GM18498 (cell line): Measurements from ENCODE around the gene TAF10.

Experiments used
- ATAC-seq: cut with Tn5 transposase; IDR thresholded peaks from one replicate; pipeline ENCODE4 v1.9.1; 2021; ENCODE audit warnings: mild to moderate bottlenecking, moderate library complexity; ENCODE audit not compliant: unreplicated experiment

The TAF10 gene

DNA sequence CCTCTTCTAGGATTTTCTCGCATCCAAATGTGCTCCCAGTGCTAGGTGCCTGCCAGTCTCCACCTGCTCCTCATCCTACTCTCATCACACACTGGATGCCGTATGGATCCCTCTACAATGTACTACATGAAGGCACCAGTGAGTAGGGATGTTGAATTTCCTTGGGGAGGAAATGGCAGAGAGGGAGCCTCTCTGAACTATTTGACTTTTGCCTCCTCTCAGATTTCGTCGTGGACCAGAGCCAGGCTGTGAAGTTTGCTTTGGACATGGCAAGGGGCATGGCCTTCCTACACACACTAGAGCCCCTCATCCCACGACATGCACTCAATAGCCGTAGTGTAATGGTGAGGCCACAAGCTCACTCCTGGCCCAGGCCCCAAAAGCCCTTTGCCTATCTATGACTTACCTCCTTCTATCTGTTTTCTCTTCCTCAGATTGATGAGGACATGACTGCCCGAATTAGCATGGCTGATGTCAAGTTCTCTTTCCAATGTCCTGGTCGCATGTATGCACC lies 2.5 kb downstream of the TAF10 start:
- ATAC-seq: no peak

DNA sequence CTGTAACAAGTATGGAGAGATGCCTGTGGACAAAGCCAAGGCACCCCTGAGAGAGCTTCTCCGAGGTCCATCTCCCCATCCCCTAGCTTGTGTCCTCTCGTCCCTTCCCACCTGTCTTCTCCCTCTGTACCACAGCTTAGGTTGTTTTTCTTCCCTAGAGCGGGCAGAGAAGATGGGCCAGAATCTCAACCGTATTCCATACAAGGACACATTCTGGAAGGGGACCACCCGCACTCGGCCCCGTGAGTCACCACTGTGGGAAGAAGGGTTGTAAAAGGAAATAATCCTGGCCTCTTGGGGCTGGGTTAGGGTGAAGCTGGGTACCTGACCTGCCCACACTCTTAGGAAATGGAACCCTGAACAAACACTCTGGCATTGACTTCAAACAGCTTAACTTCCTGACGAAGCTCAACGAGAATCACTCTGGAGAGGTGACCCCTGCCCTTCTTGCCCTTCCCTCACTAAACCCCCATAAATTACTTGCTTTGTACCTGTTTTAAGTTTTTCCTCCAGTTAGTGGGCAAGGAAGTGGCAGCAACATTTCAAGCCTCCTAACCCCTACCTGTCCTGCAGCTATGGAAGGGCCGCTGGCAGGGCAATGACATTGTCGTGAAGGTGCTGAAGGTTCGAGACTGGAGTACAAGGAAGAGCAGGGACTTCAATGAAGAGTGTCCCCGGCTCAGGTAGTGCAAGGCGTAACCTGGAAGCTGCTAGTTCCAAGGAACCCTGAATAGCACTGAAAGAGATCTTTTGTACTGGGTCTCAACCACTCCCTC lies 3.1 kb downstream of the TAF10 start:
- ATAC-seq: no peak

DNA sequence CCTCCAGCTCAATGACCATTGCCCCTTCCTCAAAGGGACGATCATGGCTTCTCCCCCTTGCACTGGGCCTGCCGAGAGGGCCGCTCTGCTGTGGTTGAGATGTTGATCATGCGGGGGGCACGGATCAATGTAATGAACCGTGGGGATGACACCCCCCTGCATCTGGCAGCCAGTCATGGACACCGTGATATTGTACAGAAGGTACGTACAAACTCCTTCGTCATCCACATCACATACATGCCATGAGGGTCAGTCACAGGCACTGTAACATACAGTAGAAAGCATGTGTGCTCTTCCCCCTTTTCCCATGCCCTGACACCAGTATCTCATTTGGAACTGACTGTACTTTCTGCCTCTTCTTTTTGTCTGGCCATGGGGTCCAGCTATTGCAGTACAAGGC lies 4.0 kb downstream of the TAF10 start:
- no peak for ATAC-seq

DNA sequence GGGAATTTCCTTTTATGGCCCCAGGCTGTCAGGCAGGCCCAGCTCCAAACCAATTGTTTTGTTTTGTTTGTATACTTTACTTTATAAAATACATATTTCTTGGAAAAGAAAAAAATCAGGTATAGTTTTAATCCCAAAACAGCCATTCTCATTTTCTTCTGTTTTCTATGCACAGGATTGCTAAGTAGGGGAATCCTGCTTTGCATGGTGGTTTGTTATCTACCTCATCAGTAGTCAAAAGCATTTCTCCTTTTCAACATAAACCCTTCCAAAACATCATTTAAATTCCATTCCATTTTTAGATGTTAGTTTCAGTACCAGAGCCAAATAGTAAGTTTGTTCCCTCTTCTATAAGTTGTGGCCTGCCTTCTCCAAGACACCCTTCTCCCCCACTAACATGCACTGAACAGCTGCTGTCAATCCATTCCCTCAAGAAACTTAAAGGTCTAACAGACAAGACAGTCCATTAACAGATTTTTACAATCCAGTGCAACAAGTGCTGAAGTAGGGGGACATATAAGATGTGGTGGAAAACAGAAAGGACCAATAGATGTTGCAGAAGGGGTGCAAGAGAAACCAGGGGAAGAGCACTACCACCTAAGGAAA lies 4.7 kb downstream of the TAF10 start:
- ATAC-seq: no peak

DNA sequence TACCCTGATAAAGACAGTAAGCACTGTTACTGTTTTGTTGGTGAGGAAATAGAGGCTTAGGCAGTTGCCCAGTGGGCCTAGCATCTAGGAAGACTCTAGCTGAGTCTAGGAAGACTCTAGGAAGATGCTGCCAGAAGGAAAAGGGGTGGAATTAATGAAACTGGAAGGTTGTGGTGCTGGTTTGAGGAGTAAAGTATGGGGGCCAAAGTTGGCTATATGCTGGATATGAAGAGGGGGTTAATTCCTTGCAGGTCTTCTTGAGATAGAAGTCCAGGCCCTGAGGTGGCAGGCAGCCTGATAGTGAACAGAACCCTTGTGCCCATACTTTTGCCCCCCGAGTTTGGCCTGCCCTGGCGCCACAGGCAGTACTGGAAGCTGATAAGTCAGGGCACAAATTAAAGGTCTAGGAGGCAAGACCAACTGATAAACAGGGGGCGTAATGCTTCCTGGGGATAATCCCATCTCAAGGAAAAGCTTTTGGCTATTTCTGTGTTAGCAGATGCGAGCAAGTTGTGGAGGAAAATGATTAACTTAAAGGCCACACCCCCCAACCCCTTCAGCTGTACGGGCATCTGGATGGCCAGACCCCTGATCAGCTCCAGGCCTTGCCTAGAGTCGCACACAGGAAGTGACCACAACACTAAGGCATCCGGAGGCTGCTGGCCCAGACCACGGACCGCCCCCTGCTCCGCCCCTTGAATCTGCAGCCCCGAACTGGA lies 5.4 kb downstream of the TAF10 start:
- peak; percentile 44 for ATAC-seq

DNA sequence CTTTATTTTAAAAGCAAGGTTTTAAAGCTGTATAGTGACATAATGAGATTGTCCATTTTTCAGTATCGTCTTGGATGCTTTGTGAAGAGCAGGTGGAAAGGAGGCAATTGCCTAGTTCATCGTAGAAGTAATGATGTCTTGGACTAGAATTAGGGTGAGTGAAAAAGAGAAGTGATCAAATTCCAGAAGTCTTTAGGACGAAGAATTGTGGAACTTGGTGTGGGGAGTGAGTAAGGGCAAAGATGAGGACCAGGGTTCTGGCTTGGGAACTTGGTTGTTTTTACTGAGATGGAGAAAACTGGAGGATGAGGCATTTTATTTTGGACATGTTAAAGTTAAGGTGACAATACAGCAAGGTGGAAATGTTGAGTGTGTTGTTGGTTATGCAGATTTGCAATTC lies 7.2 kb downstream of the TAF10 start:
- no peak for ATAC-seq

DNA sequence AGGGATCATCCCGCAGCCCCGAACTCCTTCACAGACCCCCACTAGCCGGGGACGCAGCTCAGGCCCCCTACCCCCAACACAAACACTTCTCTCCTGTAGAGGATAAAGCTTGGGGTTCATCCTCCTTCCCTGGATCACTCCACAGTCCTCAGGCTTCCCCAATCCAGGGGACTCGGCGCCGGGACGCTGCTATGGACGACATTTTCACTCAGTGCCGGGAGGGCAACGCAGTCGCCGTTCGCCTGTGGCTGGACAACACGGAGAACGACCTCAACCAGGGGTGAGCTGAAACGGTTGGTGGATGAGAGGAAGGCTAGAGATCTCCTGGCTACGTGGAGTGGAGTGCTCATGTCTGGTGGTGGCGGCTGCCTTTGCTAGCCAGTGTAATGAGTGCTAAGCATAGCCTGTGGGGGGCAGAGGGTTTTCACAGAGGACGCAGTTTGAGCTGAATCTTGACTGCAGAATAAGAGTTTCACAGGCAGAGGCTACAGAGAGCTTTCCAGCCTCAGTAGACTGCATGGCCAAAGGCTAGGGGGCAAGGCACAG lies 7.9 kb downstream of the TAF10 start:
- ATAC-seq: peak; percentile 32

DNA sequence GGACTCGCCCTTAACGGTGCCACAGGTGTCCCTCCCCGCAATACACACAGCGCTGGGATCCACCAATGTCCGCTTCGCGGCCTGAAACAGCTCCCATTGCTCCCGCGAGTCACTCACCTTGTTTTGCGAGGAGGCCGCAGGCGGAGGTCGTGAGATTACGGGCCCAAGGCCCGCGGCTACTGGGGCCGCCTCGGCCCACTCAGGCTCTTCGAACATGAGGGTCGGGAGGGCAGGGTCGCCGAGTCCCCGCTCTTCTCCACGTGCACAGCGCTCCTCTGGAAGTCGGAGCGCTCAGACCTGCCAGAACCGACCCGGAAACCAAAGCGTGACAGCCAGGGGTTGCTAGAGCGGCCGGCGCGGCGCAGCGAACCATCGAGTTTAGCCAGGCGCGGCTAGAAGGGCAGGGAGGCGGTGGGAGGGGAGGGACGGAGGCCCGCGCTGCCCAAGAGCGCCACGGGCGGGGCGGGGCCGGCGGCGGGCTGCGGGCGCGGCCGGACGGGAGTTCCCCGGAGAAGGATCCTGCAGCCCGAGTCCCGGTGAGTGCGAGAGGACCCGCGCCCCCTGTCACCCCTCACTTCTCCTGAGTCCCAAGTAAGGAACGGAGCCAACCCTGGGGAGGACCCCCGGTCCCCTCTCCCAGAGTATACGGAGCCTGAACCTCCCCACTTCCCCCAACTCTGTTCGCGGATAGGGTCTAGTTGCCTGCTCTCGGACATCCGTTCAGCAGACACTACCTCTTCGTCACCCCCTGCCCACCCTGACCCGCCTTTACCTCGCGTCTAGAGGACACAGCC lies 8.5 kb downstream of the TAF10 start, which contains the start of the genes ILK and RRP8:
Gene ILK, plus strand, starts transcription at position 488 of the 794 bp plus-strand sequence. CDS start 498 bp downstream, outside the sequence.
Gene RRP8, minus strand, starts transcription at position 330 of the 794 bp plus-strand sequence. Its CDS starts 114 bp downstream, at position 216.
- ATAC-seq: peak; percentile 83

DNA sequence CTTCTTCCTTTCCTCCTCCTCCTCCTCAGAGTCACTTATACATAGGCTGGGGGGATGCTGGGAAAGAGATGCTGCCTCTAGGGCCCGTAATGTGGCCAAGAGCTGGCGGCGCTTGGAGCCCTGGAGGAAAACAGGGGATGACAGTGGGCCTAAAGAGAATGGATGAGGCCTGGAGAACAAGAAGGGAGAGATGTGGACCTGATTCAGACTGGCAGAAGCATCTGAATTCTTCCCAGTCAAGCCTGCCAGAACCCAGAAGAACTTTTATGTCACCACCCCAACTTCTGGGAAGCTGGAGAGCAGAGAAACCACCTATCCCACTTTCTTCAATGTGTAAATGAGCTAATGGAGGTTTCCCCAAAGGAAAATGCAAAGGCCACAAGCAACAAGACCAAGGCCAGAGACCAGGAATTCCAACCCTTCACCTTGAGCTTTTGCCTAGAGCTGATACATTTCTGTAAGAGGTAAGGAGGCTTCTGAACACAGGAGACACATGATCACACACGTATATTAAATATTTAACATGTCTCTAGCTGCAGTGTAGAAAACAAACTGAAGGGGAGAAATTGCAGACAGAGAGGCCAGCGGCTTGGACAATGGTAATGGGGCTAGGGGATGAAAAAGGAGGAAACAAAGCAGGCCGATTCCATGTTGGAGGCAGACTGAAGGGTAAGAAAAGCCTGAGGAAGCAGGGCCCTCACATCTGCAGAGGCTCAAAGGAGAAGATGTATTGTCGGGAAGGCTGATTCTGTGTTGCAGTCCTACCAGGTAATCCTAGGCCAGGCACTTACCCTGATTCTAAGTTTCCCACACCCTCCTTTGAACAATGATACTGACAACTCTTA lies 9.7 kb downstream of the TAF10 start:
- ATAC-seq: no peak

DNA sequence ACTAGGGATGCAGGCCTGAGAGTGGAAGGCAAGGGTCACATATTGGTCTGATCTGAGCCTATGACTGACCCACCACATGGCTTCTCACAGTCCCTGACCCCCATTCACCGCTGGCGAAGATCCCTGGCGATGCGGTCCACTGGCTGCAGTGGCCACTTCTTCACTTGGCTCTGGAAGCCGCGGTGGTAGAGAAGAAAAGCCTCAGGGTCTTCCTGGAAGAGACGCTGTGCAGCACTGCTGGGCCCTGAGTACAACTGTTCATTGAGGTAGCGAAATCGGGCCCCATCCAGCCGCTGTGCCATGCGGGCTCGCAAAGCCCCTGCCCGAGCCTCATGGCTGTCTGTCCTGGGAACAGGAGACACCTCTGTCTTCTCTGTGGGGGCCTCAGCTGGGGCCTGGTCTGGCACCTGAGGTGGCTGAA lies 11.0 kb downstream of the TAF10 start:
- no peak for ATAC-seq

DNA sequence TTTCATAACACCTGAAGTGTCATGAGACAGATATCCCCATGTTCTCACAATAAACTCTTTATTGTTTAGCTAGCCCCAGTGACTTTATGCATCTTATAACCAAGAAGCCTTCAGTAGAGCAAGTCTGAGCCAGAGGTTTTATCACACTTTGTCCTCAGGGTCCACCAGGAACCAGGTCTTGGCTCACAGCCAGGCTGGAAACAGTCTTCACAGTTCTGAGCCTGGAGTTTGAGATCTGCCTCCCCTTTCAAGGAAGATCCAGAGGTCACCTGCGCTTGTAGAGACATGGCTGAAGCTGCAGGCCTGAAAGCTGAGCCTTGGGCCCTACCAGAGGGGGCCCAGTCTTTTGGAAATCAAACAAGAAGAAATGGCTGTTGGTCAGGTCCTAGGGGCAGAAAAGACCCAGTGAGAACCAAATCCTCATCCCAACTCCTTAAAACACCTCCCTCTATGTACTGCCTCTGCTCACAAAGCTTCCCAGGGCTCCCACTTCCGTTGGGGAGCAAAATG lies 12.1 kb downstream of the TAF10 start:
- ATAC-seq: no peak

DNA sequence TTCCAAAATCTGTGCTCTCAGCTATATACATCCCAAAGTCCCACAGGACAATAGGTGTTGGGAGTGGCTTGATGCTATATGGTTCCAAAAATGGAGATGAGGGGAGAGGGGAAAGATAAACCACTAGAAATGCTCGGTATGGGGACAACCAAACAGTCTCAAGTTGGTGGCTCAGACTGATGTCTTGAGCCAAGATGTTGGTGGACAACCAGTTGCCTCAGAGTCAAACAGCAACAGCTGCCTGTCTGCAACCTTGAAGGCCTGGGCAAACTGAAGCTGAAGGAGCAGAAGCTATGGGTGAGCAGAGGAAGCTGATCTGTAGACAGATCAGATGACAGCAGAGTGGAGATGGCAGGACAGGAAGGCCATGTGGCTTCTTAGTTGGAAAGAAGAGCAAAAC lies 12.6 kb downstream of the TAF10 start:
- ATAC-seq: no peak

DNA sequence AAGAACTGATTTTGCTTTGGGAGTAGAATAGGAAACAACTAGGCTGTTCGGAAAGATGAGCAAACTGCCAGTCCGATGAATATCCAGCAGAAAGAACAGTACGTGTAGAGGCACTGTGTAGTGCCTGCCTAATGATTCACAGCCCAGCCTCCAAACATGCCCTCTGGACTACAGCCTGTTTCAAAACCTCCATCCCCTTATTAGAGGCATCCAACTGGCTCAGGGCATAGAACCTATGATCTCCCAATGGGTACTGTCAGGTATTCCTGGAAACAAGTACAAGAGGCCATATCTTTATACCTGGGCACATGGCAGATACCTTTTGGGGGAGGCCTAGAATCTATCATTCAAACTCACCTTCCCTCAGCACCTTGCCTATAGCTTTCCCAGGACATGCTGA lies 13.5 kb downstream of the TAF10 start:
- no peak for ATAC-seq

DNA sequence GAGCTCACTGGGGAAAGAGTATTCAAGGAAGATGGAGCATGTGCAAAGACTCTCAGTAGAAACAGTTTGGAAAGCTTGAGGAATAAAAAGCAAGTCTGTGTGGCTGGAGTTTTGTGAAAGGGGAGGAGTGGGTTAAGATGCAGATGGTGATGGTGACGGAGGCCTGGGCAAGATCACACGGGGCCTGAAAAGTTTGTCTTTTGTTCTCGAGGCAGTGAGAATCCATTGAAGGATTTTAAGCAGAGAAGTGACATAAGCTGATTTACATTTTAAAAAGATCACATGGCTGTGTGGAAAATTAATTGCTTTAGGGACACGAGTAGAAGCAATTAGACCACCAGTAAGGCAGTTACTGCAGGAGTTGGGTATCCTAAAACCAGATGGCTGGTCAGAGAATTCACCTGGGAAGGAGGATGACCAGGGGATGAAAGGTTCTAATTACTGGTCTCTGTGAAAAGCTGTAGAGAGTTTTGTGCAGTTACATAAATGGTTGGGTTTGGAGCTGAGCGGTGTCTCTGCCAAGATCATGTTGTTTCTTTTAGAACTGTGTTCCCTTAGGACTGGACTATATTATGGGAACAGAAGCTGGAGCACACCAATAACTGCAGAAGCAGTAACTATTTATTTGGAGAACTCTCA lies 15.7 kb downstream of the TAF10 start:
- no peak for ATAC-seq

DNA sequence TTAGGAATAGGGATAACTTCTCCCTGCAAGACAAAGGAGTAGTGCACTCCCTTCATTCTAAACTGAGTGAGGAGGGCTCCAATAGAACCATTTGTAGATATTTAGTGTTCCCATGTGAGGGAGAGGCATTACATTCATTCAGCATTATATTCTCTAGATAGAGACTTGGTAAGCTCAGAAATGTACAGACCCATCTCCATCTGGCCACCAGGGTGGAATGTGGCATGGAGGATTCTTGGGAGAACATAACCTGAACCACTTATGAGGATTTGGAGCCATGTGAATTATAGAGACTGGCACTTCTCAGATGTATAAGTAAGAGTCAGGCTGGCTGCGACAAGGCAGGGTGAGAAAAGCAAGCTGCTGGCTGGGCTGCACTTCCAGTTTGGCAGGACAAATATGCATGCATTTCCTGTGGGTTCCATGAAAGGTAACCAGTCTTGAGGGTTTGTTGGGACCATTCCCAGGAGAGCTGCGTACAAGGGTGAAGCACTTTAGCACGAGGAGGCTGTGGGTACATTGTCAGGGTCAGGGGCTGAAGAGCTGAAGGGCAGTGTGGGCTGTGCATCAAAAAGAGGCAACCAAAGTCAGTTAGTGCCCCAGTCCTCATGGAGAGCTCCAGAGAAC lies 17.8 kb downstream of the TAF10 start:
- no peak for ATAC-seq

DNA sequence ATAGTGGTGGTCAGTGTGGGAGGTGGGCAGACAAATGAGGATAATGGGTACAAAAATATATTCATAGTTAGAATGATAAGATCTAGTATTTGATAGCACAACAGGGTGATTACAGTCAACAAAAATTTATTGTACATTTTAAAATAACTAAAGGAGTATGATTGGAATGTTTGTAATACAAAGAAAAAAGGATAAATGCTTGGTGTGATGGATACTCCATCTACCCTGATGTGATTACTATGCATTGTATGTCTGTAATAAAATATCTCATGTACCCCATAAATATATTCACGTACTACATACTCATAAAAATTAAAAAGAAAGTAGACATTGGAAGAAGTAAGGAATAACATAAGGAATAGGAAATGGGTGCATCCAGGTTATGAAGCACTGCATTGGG lies 24.0 kb downstream of the TAF10 start:
- no peak for ATAC-seq

DNA sequence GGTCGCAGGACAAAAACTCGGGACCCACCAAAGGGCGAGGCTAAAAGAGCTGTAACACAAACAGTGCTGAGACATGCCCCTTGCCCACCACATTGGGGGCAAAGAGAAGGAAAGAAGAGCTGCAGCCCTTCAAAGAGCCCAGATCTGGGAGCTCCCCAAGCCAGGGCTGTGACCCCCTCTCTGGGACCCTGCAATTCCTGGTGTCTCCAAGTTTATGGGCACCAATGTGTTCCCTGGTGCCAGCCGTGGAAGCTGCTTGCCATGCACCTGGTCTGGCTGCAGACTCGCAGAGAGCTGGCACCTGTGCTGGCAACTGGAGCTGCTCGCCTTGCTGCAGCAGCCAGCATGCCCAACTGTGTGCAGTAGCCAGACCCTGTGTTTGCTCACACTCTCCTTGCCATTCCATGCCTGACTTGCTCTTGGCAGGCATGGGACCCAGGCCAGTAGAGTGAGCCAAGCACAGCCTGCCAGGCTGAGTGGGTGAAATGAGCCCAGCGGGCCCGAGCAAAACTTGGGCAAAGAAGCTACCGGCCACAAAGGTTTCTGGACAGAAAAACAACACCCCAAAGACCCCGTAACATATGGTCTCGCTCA lies 24.6 kb downstream of the TAF10 start:
- no peak for ATAC-seq
